Measurements from ENCODE around the gene RAB26.

DNA sequence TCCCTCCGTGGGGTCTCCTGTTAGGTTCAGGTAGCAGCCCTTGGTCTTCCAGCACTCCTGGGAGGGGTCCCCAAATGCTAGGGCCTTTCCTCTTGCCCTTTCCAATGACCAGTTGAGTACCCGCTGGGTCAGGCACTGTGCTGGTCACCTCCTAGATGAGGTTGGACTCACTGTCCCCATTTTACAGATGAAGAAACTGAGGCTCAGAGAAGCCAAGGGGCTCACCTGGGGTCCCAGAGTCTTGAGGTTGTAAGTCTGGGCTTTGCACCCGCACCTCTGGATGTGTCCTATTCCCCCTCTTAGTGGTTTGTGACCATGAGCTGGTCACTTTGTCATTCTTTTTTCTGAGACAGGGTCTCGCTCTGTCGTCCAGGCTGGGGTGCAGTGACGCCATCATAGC is 49.3 kb downstream of the RAB26 start:
- TF ChIP-seq CTCF (IDR thresholded peaks at IDR 0.05) (no peak), POLR2A (IDR thresholded peaks at IDR 0.05) (no peak)

Data from vagina (tissue), 2 donors.